ENCODE data around the gene LPXN.

Gene LPXN

DNA sequence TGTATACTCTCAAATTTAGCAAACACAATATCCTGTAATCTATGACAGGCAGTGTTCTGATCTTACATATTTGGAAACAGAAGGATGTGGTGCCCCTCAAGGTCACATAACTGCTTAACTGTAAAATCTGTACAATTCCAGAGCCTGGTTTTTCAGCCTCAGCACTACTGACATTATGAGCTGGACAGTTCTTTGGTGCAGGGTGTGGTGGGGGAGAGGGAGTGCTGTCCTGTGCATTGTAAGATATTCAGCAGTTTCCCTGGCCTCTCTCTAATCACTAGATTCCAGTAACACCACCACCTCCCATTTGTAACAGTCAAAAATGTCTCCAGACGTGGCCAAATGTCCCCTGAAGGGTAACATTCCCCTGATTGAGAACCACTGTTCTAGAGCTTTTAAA, 65.9 kb downstream of the LPXN start:
- Histone ChIP-seq H3K4me3 (ENCODE audit: low read length in 2 of 2) (no peak overlapping the region), H3K18ac (ENCODE audit: low read length) (no peak overlapping the region), H2AK5ac (ENCODE audit: low read depth, low read length) (no peak overlapping the region), H3K14ac (ENCODE audit: low read length) (no peak overlapping the region), H2BK5ac (ENCODE audit: low read length) (no peak overlapping the region), H3K79me1 (ENCODE audit: low read depth, low read length) (no peaks in the 10 kb centered on the region), H3K9me3 (replicated peaks in 1 of 2; ENCODE audit: control insufficient read depth in 2 of 2, insufficient read depth in 1 of 2, low read depth in 1 of 2, low read length in 2 of 2) (no peaks in the 10 kb centered on the region), H3K36me3 (replicated peaks in 1 of 2; ENCODE audit: control insufficient read depth in 2 of 2, insufficient read depth in 2 of 2, low read length in 2 of 2) (no peaks in the 10 kb centered on the region), H2AFZ (ENCODE audit: low read length) (no peak overlapping the region), H2BK12ac (ENCODE audit: low read length) (no peak overlapping the region), H3K9ac (ENCODE audit: low read depth, low read length, poor library complexity) (no peak overlapping the region), H3K4ac (ENCODE audit: low read length) (no peak overlapping the region), H2BK15ac (ENCODE audit: low read length) (no peak overlapping the region), H3K4me1 (ENCODE audit: control insufficient read depth in 2 of 2, insufficient read depth in 1 of 2, low read depth in 1 of 2, low read length in 2 of 2) (no peaks in the 10 kb centered on the region), H4K8ac (ENCODE audit: low read depth, low read length) (no peak overlapping the region), H4K91ac (ENCODE audit: low read depth, low read length, poor library complexity) (no peak overlapping the region), H3K23ac (ENCODE audit: low read depth, low read length, poor library complexity) (no peak overlapping the region), H3K4me2 (ENCODE audit: insufficient read depth, low read length, poor library complexity, severe bottlenecking) (no peak overlapping the region), H2BK120ac (ENCODE audit: low read depth, low read length) (no peak overlapping the region), H3K27me3 (ENCODE audit: control insufficient read depth in 3 of 3, insufficient read depth in 3 of 3, low read depth in 1 of 3, low read length in 3 of 3) (peaks cover 0 to 17% (median 0%) of the 10 kb centered on the region in 3 experiments), H3K27ac (replicated peaks; ENCODE audit: low read length) (no peak overlapping the region)
- no CpG with 5 or more reads among the region's 1 CpG for WGBS, 2 donors (ENCODE audit: extremely low coverage in 2 of 2, insufficient read length in 2 of 2, insufficient replicate concordance in 1 of 2)
- DNase-seq (ENCODE audit: low spot score): no peak

DNA sequence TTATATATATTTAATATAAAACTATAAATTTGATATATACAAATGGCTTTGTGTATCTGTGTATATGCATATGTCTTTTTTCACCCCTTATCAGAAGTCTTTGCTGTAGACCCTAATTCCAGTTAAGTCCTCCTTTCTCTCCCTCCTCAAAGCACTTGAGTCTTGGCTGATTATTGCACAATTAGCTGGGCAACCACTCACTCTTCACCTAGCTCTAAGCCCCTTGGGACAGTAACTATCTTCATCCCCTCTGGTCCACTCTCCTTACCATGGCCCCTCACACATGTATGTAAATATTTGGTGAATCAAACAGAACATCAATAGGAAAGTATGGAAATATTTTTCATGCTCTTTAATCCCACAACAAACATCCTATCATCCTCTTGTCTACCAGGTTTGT, 66.8 kb downstream of the LPXN start:
- Histone ChIP-seq H3K23ac (ENCODE audit: low read depth, low read length, poor library complexity) (no peak overlapping the region), H4K8ac (ENCODE audit: low read depth, low read length) (no peak overlapping the region), H4K91ac (ENCODE audit: low read depth, low read length, poor library complexity) (no peak overlapping the region), H2BK5ac (ENCODE audit: low read length) (no peak overlapping the region), H2BK120ac (ENCODE audit: low read depth, low read length) (no peak overlapping the region), H3K4me1 (ENCODE audit: control insufficient read depth in 2 of 2, insufficient read depth in 1 of 2, low read depth in 1 of 2, low read length in 2 of 2) (no peaks in the 10 kb centered on the region), H3K79me1 (ENCODE audit: low read depth, low read length) (no peaks in the 10 kb centered on the region), H2AFZ (ENCODE audit: low read length) (no peak overlapping the region), H3K27ac (replicated peaks; ENCODE audit: low read length) (no peak overlapping the region), H3K4me2 (ENCODE audit: insufficient read depth, low read length, poor library complexity, severe bottlenecking) (no peak overlapping the region), H3K27me3 (ENCODE audit: control insufficient read depth in 3 of 3, insufficient read depth in 3 of 3, low read depth in 1 of 3, low read length in 3 of 3) (peaks cover 0 to 19% (median 0%) of the 10 kb centered on the region in 3 experiments), H3K9me3 (replicated peaks in 1 of 2; ENCODE audit: control insufficient read depth in 2 of 2, insufficient read depth in 1 of 2, low read depth in 1 of 2, low read length in 2 of 2) (no peaks in the 10 kb centered on the region), H3K36me3 (replicated peaks in 1 of 2; ENCODE audit: control insufficient read depth in 2 of 2, insufficient read depth in 2 of 2, low read length in 2 of 2) (no peaks in the 10 kb centered on the region), H3K4ac (ENCODE audit: low read length) (no peak overlapping the region), H2AK5ac (ENCODE audit: low read depth, low read length) (no peak overlapping the region), H2BK12ac (ENCODE audit: low read length) (no peak overlapping the region), H3K4me3 (ENCODE audit: low read length in 2 of 2) (no peak overlapping the region), H3K9ac (ENCODE audit: low read depth, low read length, poor library complexity) (no peak overlapping the region), H2BK15ac (ENCODE audit: low read length) (no peak overlapping the region), H3K18ac (ENCODE audit: low read length) (no peak overlapping the region), H3K14ac (ENCODE audit: low read length) (no peak overlapping the region)
- no peak for DNase-seq (ENCODE audit: low spot score)

DNA sequence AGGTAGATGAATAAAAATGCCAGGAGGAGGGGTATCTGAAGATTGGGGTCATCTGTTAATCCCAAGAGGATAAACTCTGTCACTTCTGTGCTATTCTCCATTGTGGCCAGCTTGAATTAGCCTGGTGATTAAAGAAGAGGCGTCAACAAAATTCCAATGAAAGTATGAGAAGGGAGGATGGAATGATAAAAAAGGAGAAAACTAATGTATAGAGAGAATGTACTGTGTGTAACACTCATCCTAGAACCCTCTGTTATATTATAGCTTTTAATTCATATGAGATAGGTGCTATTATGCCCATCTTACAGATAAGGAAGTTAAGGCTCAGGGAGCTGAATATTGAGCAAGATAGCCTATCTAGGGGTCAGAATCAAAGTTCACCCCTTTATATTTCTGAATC, 67.7 kb downstream of the LPXN start, which contains the start of gene OR5B21:
Gene OR5B21 (minus strand): TSS at position 101 of the 400 bp plus-strand sequence. CDS start 0 bp downstream, at position 101.
- H3K4me2 ChIP-seq (ENCODE audit: insufficient read depth, low read length, poor library complexity, severe bottlenecking): no peak within 1 kb of the TSS
- no peak for DNase-seq (ENCODE audit: low spot score)
- peak within 1 kb of the TSS; percentile 11 for H3K18ac ChIP-seq (ENCODE audit: low read length)
- no peak within 1 kb of the TSS for H3K27ac ChIP-seq (replicated peaks; ENCODE audit: low read length)
- H4K91ac ChIP-seq (ENCODE audit: low read depth, low read length, poor library complexity): no peak within 1 kb of the TSS
- H2AFZ ChIP-seq (ENCODE audit: low read length): no peak within 1 kb of the TSS
- H2BK120ac ChIP-seq (ENCODE audit: low read depth, low read length): no peak within 1 kb of the TSS
- H3K4me1 ChIP-seq (ENCODE audit: control insufficient read depth in 2 of 2, insufficient read depth in 1 of 2, low read depth in 1 of 2, low read length in 2 of 2): no peaks in the 10 kb centered on the region
- no peaks in the 10 kb centered on the region for H3K36me3 ChIP-seq (replicated peaks in 1 of 2; ENCODE audit: control insufficient read depth in 2 of 2, insufficient read depth in 2 of 2, low read length in 2 of 2)
- H3K27me3 ChIP-seq (ENCODE audit: control insufficient read depth in 3 of 3, insufficient read depth in 3 of 3, low read depth in 1 of 3, low read length in 3 of 3): peaks cover 0 to 22% (median 0%) of the 10 kb centered on the region in 3 experiments
- H3K4ac ChIP-seq (ENCODE audit: low read length): no peak within 1 kb of the TSS
- no peak within 1 kb of the TSS for H3K4me3 ChIP-seq (ENCODE audit: low read length in 2 of 2)
- no CpG with 5 or more reads among the region's 1 CpG for WGBS, 2 donors (ENCODE audit: extremely low coverage in 2 of 2, insufficient read length in 2 of 2, insufficient replicate concordance in 1 of 2)
- no peak within 1 kb of the TSS for H3K14ac ChIP-seq (ENCODE audit: low read length)
- no peak within 1 kb of the TSS for H2BK15ac ChIP-seq (ENCODE audit: low read length)
- H3K9me3 ChIP-seq (replicated peaks in 1 of 2; ENCODE audit: control insufficient read depth in 2 of 2, insufficient read depth in 1 of 2, low read depth in 1 of 2, low read length in 2 of 2): no peaks in the 10 kb centered on the region
- H4K8ac ChIP-seq (ENCODE audit: low read depth, low read length): no peak within 1 kb of the TSS
- H3K23ac ChIP-seq (ENCODE audit: low read depth, low read length, poor library complexity): no peak within 1 kb of the TSS
- H3K9ac ChIP-seq (ENCODE audit: low read depth, low read length, poor library complexity): no peak within 1 kb of the TSS
- no peak within 1 kb of the TSS for H2BK5ac ChIP-seq (ENCODE audit: low read length)
- no peaks in the 10 kb centered on the region for H3K79me1 ChIP-seq (ENCODE audit: low read depth, low read length)
- H2AK5ac ChIP-seq (ENCODE audit: low read depth, low read length): no peak within 1 kb of the TSS
- no peak within 1 kb of the TSS for H2BK12ac ChIP-seq (ENCODE audit: low read length)

DNA sequence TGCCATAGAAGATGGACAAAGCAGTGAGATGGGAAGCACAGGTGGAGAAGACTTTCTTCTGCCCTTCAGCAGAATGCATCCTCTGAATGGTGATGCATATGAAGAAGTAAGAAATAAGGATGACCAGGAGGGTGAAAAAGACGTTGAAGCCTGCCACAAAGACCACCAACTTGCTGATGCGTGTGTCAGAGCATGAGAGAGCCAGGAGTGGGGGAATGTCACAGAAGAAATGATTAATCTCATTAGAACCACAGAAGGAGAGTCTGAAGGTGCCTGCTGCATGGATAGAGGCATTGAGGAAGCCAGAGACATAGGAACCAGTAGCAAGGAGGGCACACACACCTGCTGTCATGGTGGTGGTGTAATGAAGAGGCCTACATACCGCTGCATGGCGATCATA, 68.3 kb downstream of the LPXN start:
- Histone ChIP-seq H3K36me3 (replicated peaks in 1 of 2; ENCODE audit: control insufficient read depth in 2 of 2, insufficient read depth in 2 of 2, low read length in 2 of 2) (no peaks in the 10 kb centered on the region), H3K14ac (ENCODE audit: low read length) (no peak overlapping the region), H2BK12ac (ENCODE audit: low read length) (no peak overlapping the region), H3K18ac (ENCODE audit: low read length) (peak overlapping the region; percentile 11), H3K9ac (ENCODE audit: low read depth, low read length, poor library complexity) (no peak overlapping the region), H3K4ac (ENCODE audit: low read length) (no peak overlapping the region), H2BK120ac (ENCODE audit: low read depth, low read length) (no peak overlapping the region), H3K27me3 (ENCODE audit: control insufficient read depth in 3 of 3, insufficient read depth in 3 of 3, low read depth in 1 of 3, low read length in 3 of 3) (peaks cover 0 to 22% (median 0%) of the 10 kb centered on the region in 3 experiments), H3K4me3 (ENCODE audit: low read length in 2 of 2) (no peak overlapping the region), H2BK15ac (ENCODE audit: low read length) (no peak overlapping the region), H4K91ac (ENCODE audit: low read depth, low read length, poor library complexity) (no peak overlapping the region), H2AK5ac (ENCODE audit: low read depth, low read length) (no peak overlapping the region), H4K8ac (ENCODE audit: low read depth, low read length) (no peak overlapping the region), H3K79me1 (ENCODE audit: low read depth, low read length) (no peaks in the 10 kb centered on the region), H2BK5ac (ENCODE audit: low read length) (no peak overlapping the region), H3K9me3 (replicated peaks in 1 of 2; ENCODE audit: control insufficient read depth in 2 of 2, insufficient read depth in 1 of 2, low read depth in 1 of 2, low read length in 2 of 2) (no peaks in the 10 kb centered on the region), H3K27ac (replicated peaks; ENCODE audit: low read length) (no peak overlapping the region), H3K4me1 (ENCODE audit: control insufficient read depth in 2 of 2, insufficient read depth in 1 of 2, low read depth in 1 of 2, low read length in 2 of 2) (no peaks in the 10 kb centered on the region), H3K23ac (ENCODE audit: low read depth, low read length, poor library complexity) (no peak overlapping the region), H3K4me2 (ENCODE audit: insufficient read depth, low read length, poor library complexity, severe bottlenecking) (no peak overlapping the region), H2AFZ (ENCODE audit: low read length) (no peak overlapping the region)
- DNase-seq (ENCODE audit: low spot score): no peak
- no CpG with 5 or more reads among the region's 4 CpGs for WGBS, 2 donors (ENCODE audit: extremely low coverage in 2 of 2, insufficient read length in 2 of 2, insufficient replicate concordance in 1 of 2)

Measured in neuronal stem cell (in vitro differentiated cells).